ENCODE measurements around the gene SHANK2.
"Not testable (repeated sequence)": the region's sequence is repeated elsewhere in the genome, so short reads cannot be mapped to it uniquely, and the experiment has no call there.

The SHANK2 gene

DNA sequence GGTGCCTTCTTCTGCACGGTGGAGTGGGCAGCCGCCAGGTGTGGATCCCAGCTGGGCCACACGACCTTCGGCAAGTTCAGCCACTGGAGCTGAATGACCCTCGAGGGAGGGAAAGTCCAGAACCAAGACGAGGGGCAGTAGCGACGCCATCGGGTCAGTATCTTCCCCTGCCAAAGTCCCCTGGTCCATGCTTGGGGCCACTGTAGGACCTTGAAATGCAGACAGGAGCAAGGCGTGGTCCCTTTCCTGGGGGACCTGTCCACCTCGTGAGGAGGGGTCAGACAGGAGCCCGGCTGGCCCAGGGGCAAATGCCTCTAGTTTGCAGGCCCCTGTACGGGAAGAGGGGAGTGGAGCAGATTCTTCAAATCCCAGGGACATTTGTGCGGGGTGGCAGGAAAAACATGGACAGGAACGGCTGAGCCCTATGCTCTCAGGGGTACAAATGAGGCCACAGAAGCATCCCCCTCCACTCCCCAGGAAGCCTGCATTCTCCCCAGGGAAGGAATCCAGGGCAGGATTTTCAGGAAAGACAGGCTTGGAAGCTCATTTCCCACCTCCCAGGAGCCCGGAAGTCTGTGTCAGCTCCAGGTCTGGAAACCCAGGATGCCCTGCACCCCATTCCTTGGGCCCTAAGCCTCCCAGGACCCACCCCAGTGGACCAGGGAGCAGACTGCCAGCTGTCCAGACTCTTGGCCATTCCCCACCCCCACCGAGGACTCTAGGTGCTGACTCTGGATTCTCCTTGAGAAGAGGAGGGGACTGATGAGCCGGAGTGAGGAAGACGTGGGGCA lies 6.6 kb downstream of the SHANK2 start:
- no peak for DNase-seq (ENCODE audit: low read depth)

- no peak for DNase-seq (ENCODE audit: low read depth)
Measured at GRCh38 chr11:71244116-71244810, 8.1 kb downstream of the SHANK2 start.

GRCh38 chr11:71242391-71242790 lies 10.0 kb downstream of the SHANK2 start:
- DNase-seq (ENCODE audit: low read depth) = no peak

- no peak for DNase-seq (ENCODE audit: low read depth)
Measured at GRCh38 chr11:71241721-71242259, 10.6 kb downstream of the SHANK2 start.

DNA sequence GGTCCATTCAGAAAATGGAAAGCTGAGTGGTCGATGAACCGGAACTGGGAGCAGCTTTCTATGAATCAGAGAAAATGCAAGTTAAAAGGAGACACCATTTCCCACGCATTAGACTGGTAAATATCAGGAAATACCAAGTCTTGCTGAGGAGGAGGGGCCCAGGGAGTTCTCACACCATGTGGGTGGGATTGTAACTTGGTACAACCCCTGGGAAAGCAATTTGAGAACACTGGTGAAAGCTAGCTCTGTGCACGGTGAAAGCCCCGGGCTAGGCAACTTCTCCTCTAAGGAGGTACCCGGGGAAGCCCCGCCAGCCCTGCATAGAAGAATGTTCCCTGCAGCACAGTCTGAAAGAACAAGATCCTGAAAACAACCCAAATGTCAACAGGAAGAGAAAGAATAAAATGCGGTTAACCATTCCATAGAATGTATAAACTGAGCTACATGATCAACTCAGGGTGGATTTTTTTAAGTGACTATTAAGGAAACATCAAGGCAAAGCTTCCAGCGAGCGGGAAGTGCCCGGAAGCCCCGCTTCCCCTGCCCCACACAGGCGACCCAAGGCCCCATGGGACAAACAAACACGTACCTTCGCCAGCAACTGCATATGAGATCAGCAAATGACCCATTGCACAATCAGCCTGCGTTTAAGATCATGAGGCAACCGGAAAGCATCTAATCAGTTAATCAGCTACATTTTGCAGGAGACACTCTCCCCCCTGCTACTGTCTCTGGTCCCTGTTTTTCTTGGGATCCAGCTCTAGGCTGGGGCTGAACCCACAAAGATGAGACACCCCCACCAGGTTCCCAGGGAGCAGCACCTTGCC lies 11.3 kb downstream of the SHANK2 start:
- DNase-seq (ENCODE audit: low read depth) = no peak

- no peak for DNase-seq (ENCODE audit: low read depth)
Measured at GRCh38 chr11:71240061-71240690, 12.2 kb downstream of the SHANK2 start.

GRCh38 chr11:71239581-71239980 lies 12.8 kb downstream of the SHANK2 start:
- no peak for DNase-seq (ENCODE audit: low read depth)

DNA sequence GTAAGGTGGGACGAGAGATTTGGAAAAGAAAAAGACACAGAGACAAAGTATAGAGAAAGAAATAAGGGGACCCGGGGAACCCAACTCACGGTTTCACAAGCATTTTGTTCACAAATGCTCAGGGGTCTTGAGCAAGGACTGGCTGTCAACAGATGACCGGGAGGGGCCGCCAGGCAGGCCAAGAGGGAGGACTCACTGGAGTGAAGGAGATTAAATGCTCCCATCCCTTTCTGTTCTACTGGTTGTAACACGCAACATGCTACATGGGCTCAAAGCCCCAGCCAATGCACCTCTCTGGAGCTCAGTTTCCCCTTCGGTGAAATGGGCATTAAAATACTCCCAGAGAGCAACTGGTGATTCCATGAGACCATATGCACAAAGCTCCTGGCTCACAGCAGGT lies 13.4 kb downstream of the SHANK2 start:
- DNase-seq (ENCODE audit: low read depth) = no peak

- DNase-seq (ENCODE audit: low read depth) = no peak
Measured at GRCh38 chr11:71238285-71238875, 14.0 kb downstream of the SHANK2 start.

DNA sequence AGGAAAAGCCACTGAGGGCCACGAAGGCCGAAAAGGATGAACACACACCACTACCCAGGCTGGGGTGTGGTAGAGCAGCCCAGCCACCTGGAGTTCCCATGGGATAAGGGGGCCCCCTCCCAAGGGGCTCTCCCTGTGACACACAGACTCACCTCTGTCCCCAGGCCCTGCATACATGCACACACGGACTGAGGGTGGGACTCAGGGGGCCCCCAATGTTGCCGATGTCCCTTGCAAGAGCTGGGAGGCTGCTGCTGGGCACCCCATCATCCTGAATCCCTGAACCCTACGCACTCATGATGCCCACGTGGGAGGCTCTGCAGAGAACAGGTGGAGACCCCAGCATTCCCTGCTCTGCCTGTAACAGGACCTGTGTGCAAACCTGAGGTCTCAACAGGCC lies 14.5 kb downstream of the SHANK2 start:
- DNase-seq (ENCODE audit: low read depth) = no peak

- no peak for DNase-seq (ENCODE audit: low read depth)
Measured at GRCh38 chr11:71236836-71237475, 15.4 kb downstream of the SHANK2 start.

DNA sequence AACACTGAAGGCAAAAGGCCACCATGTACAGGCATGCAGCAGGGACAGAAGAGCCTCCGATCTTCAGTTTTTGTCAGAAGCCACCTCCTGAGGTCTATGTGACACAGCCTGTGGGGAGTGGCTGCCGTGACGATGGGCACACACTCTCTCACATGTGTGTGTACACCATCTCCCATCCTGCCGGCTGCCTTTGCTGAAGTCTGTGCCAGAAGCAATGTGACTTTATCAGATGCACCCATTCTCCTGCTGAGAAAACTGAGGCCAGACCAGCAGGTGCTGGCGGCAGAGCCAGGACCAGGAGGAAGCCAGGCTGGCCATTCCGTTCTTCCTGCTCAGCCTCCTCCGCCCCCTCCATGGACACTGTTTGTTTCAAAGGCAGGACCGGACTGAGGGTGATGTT lies 16.7 kb downstream of the SHANK2 start:
- no peak for DNase-seq (ENCODE audit: low read depth)

- DNase-seq (ENCODE audit: low read depth) = not testable (repeated sequence)
Measured at GRCh38 chr11:71233896-71234852, 18.2 kb downstream of the SHANK2 start.

DNA sequence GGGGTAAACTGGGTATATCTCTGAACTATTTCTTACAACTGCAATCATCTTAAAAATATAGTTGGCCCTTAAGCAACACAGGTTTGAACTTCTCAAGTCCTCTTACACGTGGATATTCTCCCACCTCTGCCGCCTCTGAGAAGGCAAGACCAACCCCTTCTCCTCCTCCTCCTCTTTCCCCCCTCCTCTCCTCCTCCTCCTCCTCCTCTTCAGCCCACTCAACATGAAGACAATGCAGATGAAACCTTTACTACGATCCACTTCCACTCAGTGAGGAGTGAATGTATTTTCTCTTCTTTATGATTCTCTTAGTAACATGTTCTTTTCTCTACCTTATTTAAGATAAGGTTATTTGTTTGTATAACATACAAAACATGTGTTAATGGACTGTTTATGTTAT lies 20.0 kb downstream of the SHANK2 start:
- DNase-seq (ENCODE audit: low read depth) = no peak

- DNase-seq (ENCODE audit: low read depth) = no peak
Measured at GRCh38 chr11:71228961-71229360, 23.4 kb downstream of the SHANK2 start.

- DNase-seq (ENCODE audit: low read depth) = no peak
Measured at GRCh38 chr11:71227058-71227659, 25.2 kb downstream of the SHANK2 start.

DNA sequence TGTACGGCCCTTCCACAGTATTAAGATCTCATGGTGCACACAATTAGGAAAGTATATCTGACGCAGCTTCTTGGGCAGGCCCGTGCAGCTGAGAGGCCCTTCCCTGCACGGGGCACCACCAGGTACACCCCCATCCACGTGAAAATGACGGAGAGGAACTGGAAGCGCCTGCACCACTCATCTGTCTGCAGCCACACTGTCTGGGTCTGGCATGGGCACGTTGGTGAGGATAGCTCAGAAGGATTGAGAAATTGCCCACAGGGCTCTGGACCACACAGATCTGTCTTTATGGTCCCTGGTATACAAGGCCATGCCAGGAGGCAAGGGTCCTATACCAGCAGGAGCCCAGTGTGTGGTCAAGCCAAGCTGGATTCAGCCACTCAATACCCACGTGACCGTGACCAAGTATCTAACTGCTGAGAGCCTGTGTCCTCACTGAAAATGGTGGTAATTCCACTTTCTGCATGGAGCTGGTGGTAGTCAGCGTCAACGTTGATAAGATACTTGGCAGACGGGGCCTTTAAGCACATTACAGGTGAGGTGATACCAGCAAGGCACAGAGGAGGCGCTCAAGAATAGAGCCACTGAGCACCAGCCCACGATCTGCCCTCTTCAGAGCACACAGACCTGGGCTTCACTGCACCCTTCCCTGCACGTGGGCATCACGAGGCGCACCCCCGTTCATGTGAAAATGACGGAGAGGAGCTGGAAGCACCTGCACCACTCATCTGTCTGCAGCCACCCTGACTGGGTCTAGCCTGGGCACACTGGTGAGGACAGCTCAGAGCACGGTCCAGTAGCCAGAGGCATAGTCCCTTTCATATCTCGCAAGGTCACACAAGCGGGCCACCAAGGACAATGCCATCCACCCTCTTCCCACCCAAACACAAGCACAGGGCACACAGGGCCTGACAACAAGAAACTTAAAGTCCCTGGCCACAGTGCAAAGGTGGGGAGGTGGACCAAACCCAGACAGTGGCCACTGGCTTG lies 28.4 kb downstream of the SHANK2 start:
- DNase-seq (ENCODE audit: low read depth) = no peak

GRCh38 chr11:71223081-71223405 lies 29.3 kb downstream of the SHANK2 start:
- DNase-seq (ENCODE audit: low read depth) = no peak
